K562 (cell line): Measurements from ENCODE around the gene CMTM4. TPM values are rescaled to one million over a fixed set of nuclear protein-coding genes. Genes with fewer than 3 reads are reported as not detected.

ENCODE experiments used
- ATAC-seq: fragments of 200-7000 bp; cut with Tn5 transposase; 3 replicates; pipeline ENCODE4 v1.9.1; 2020; ENCODE audit warnings: moderate library complexity
- BruUV-seq: library from RNA; stranded (reverse); fragments of 400-500 nt; replicated peaks from 2 replicates; lab custom pipeline; 2021; lab: Mats Ljungman, UMichigan
- CTCF ChIA-PET: fragments of 300-600 bp; formaldehyde crosslinking; extraction: SDS; loops from one replicate; lab custom pipeline; 2021; ENCODE audit warnings: low intra/inter-chr PET ratio; lab: Yijun Ruan, JAX
- POLR2A ChIA-PET: fragments of 300-600, 350-650 bp; sonication (Branson Sonifier 250); formaldehyde crosslinking; extraction: SDS; loops from one replicate; lab custom pipeline; 2021; ENCODE audit warnings: antibody characterized with exemption, inconsistent platforms; lab: Yijun Ruan, JAX
- DNase-seq, 4 experiments: peaks; one replicate each; pipeline versions ENCODE4 v3.0.0 to v3.0.0-alpha.2; 2011 to 2018; ENCODE audit warnings: low spot score in 3 of 4, mixed read lengths in 3 of 4; ENCODE audit errors: extremely low read depth in 1 of 4
- FAIRE-seq: peaks from 2 replicates; lab custom pipeline; 2011; peaks lifted over from hg19 to GRCh38; lab: Jason Lieb, UNC
- H2AFZ ChIP-seq: 2 replicates; pipeline ENCODE4 v1.6.0; 2011; ENCODE audit warnings: low read depth, low read length, control low read depth, inconsistent platforms
- H3K27ac ChIP-seq: fragments of 200-600 bp; 3 replicates; pipeline ENCODE4 v1.8.0; 2011; ENCODE audit warnings: low read depth, mild to moderate bottlenecking, control low read depth, inconsistent platforms, low read length, moderate library complexity, mixed read lengths; ENCODE audit errors: extremely low read depth
- H3K27me3 ChIP-seq, 2 experiments: fragments of 300-600 bp in 1 of 2; 2 replicates in 1 of 2; 3 replicates in 1 of 2; pipeline versions ENCODE4 v1.6.0 to v1.8.0; 2011; ENCODE audit warnings: inconsistent platforms in 2 of 2, low read length in 2 of 2, mild to moderate bottlenecking in 1 of 2, mixed read lengths in 1 of 2, moderate library complexity in 1 of 2; ENCODE audit not compliant: control insufficient read depth in 2 of 2, insufficient read depth in 2 of 2
- H3K36me3 ChIP-seq: fragments of 300-600 bp; 3 replicates; pipeline ENCODE4 v1.8.0; 2011; ENCODE audit warnings: mild to moderate bottlenecking, low read length, inconsistent platforms; ENCODE audit not compliant: control insufficient read depth, insufficient read depth
- H3K4me1 ChIP-seq, 2 experiments: fragments of 200-600 bp in 1 of 2; replicated peaks in 1 of 2; 2 replicates in 1 of 2; 3 replicates in 1 of 2; pipeline versions ENCODE4 v1.5.1 to v1.8.0; 2011; ENCODE audit warnings: inconsistent platforms in 2 of 2, low read length in 2 of 2, mild to moderate bottlenecking in 1 of 2, mixed read lengths in 1 of 2, moderate library complexity in 1 of 2; ENCODE audit not compliant: control insufficient read depth in 2 of 2, insufficient read depth in 2 of 2
- H3K4me2 ChIP-seq: 2 replicates; pipeline ENCODE4 v1.6.1; 2011; ENCODE audit warnings: low read length, control low read depth, inconsistent platforms, mixed read lengths; ENCODE audit not compliant: insufficient read depth
- H3K4me3 ChIP-seq: fragments of 200-600 bp; sonication (generic), shearing (Covaris generic); 2 replicates; pipeline ENCODE4 v1.5.1; 2016; ENCODE audit warnings: control low read depth, inconsistent platforms
- H3K79me2 ChIP-seq: fragments of 200-600 bp; 3 replicates; pipeline ENCODE4 v1.8.0; 2011; ENCODE audit warnings: low read length, inconsistent platforms; ENCODE audit not compliant: control insufficient read depth, insufficient read depth
- H3K9ac ChIP-seq, 2 experiments: 2 replicates each; pipeline versions ENCODE4 v1.6.0 to v1.6.1; 2011; ENCODE audit warnings: low read depth in 2 of 2, low read length in 2 of 2, control low read depth in 1 of 2, inconsistent platforms in 1 of 2, mild to moderate bottlenecking in 1 of 2, mixed read lengths in 1 of 2; ENCODE audit not compliant: insufficient read depth in 1 of 2
- H3K9me1 ChIP-seq: one replicate; pipeline ENCODE4 v1.6.0; 2011; ENCODE audit warnings: inconsistent platforms, mild to moderate bottlenecking, low read length, moderate library complexity; ENCODE audit not compliant: control insufficient read depth, insufficient read depth
- H3K9me3 ChIP-seq: replicated peaks from 2 replicates; pipeline ENCODE4 v1.5.1; 2011; ENCODE audit warnings: low read depth, low read length, inconsistent platforms; ENCODE audit not compliant: control insufficient read depth, insufficient read depth
- H4K20me1 ChIP-seq: replicated peaks from 2 replicates; pipeline ENCODE4 v1.6.1; 2011; ENCODE audit warnings: low read length, inconsistent platforms, mixed read lengths; ENCODE audit not compliant: control insufficient read depth, insufficient read depth
- GMEB1 ChIP-seq: fragments of 250-450 bp; sonication (Bioruptor Pico); IDR thresholded peaks from 2 replicates; pipeline ENCODE4 v1.4.0; 2020; ENCODE audit warnings: mild to moderate bottlenecking
- HDAC2 ChIP-seq: fragments of 450-650 bp; IDR thresholded peaks from 2 replicates; pipeline ENCODE4 v1.6.1; 2016; ENCODE audit warnings: mild to moderate bottlenecking
- MLX ChIP-seq, 2 experiments: fragments of 450-650 bp in 1 of 2; sonication (generic) in 1 of 2; formaldehyde crosslinking; conservative IDR thresholded peaks; 2 replicates each; pipeline versions ENCODE4 v1.4.0 to v1.8.1; 2020 to 2022; ENCODE audit warnings: mild to moderate bottlenecking in 1 of 2, missing genetic modification reagents in 1 of 2
- MXI1 ChIP-seq: IDR thresholded peaks from 2 replicates; pipeline ENCODE4 v1.6.1; 2011; ENCODE audit warnings: low read depth, mild to moderate bottlenecking, improper control_type of control experiment, low read length
- POLR2G ChIP-seq: fragments of 200-400 bp; formaldehyde crosslinking; IDR thresholded peaks from 2 replicates; pipeline ENCODE4 v1.6.1; 2017; ENCODE audit warnings: low read depth, mild to moderate bottlenecking, antibody characterized with exemption, low read length, moderate library complexity
- RFX5 ChIP-seq: IDR thresholded peaks from 2 replicates; pipeline ENCODE4 v1.6.1; 2011; ENCODE audit warnings: low read depth, mild to moderate bottlenecking, improper control_type of control experiment, low read length
- SRSF9 ChIP-seq: fragments of 200-400 bp; formaldehyde crosslinking; IDR thresholded peaks from 2 replicates; pipeline ENCODE4 v1.6.1; 2017; ENCODE audit warnings: low read depth, low read length, borderline replicate concordance
- STAT5A ChIP-seq: IDR thresholded peaks from 2 replicates; pipeline ENCODE4 v1.6.1; 2012; ENCODE audit warnings: low read length, inconsistent platforms, borderline replicate concordance
- TOE1 ChIP-seq, 2 experiments: fragments of 450-650 bp in 1 of 2; sonication (generic) in 1 of 2; formaldehyde crosslinking in 1 of 2; IDR thresholded peaks; 2 replicates each; pipeline versions ENCODE4 v1.7.1 to v1.8.0; 2016 to 2022; ENCODE audit warnings: borderline replicate concordance in 2 of 2, mild to moderate bottlenecking in 2 of 2, antibody characterized with exemption in 1 of 2, inconsistent platforms in 1 of 2, low read depth in 1 of 2, missing genetic modification reagents in 1 of 2, moderate library complexity in 1 of 2
- WGBS: fragments of 100-300 bp; shearing (Covaris generic); methylation state at CpG from one replicate; pipeline ENCODE4 v1.1.6; 2016; ENCODE audit warnings: low coverage, mixed read lengths; ENCODE audit not compliant: insufficient coverage; ENCODE audit errors: missing lambda C conversion rate; 5-methylcytosine and 5-hydroxymethylcytosine counted together
- in situ Hi-C: fragments of 300-500 bp; cut with MboI; formaldehyde crosslinking; loops from 4 replicates; pipeline ENCODE4 v1.15.0; 2018; ENCODE audit warnings: inconsistent platforms, mixed read lengths
- intact Hi-C: fragments of 100-400 bp; cut with micrococcal nuclease; formaldehyde crosslinking; loops from 2 replicates; pipeline ENCODE4 v1.14.2; 2022
- polyA plus RNA-seq, 8 experiments: library from polyadenylated mRNA; depleted of rRNA in 4 of 8; stranded (reverse) in 5 of 8; unstranded in 3 of 8; fragments of >200 nt; fragmentation: Nextera tagmentation in 2 of 8; fragmentation: Illumina TruSeq in 1 of 8; extraction: Ambion mirVana in 2 of 8; extraction: Trizol in 1 of 8; gene quantifications; 2 replicates each; pipeline versions ENCODE4 v1.2.1 to v1.2.3, GENCODE V29; 2011 to 2014; ENCODE audit warnings: inconsistent platforms in 1 of 8, missing spikeins in 1 of 8
- total RNA-seq, 7 experiments: library from RNA; depleted of rRNA in 6 of 7; stranded (reverse); fragments of >200 nt in 6 of 7; fragmentation: Illumina TruSeq in 2 of 7; extraction: Trizol in 2 of 7; gene quantifications; 2 replicates each; pipeline versions ENCODE4 v1.2.1 to v1.2.3, GENCODE V29; 2011 to 2021; ENCODE audit warnings: low replicate concordance in 1 of 7

Gene CMTM4
- total and polyA plus RNA-seq, 9 of the 15 experiments (the other 6 are each of a cell fraction or from before 2014, with no cell fraction given) = 2.0 to 21.3 (median 12.5) TPM

- WGBS = 84% methylated on average over 13 of the region's 14 CpGs
- no peak overlapping the region for H2AFZ ChIP-seq
- no TSS peak for BruUV-seq
- TF ChIP-seq POLR2G (peak; percentile 35; the same call in 1 of the 2 replicates), HDAC2 (no peak), TOE1 (IDR thresholded peaks at IDR 0.05; ENCODE audit: borderline replicate concordance) (no peak), TOE1 (CRISPR knock-in tag; IDR thresholded peaks at IDR 0.05; ENCODE audit: borderline replicate concordance, low read depth) (no peak), RFX5 (no peak), STAT5A (no peak), GMEB1 (CRISPR knock-in tag) (no peak), MXI1 (no peak), MLX (CRISPR knock-in tag; conservative IDR thresholded peaks at IDR 0.05) (no peak), SRSF9 (no peak)
- no peaks in the 10 kb centered on the region for H3K27me3 ChIP-seq
- H3K4me2 ChIP-seq = no peak overlapping the region
- in situ Hi-C loops = no loop called here
- H3K79me2 ChIP-seq = peaks cover 12% of the 10 kb centered on the region
- ATAC-seq = no peak
- no peak for FAIRE-seq
- peak overlapping the region in 1 of 2 experiments; percentile 45; a peak in 2 of 4 replicates for H3K9ac ChIP-seq
- H3K4me1 ChIP-seq = peaks cover 19 to 36% of the 10 kb centered on the region in 2 experiments
- H3K4me3 ChIP-seq = no peak overlapping the region
- no peaks in the 10 kb centered on the region for H3K9me1 ChIP-seq
- DNase-seq = no peak
- H3K27ac ChIP-seq = no peak overlapping the region
- H4K20me1 ChIP-seq = peaks cover 4% of the 10 kb centered on the region; the same call in 1 of the 2 replicates
- ChIA-PET CTCF (interaction anchor here (0.7 kb wide), 1 partner anchor 258 kb away, joined by 3 read pairs; no protein-coding TSS in a partner anchor), POLR2A (interaction anchor here (0.9 to 1.6 kb wide), 4 partner anchors 10 to 25 kb away, joined by 3 to 5 read pairs (median 4); no protein-coding TSS in a partner anchor)
- intact Hi-C loops = no loop called here
- no peaks in the 10 kb centered on the region for H3K9me3 ChIP-seq
- peaks cover 79% of the 10 kb centered on the region; the same call in 2 of the 3 replicates for H3K36me3 ChIP-seq
These were observed 86.3 kb downstream of the CMTM4 start for GRCh38 chr16:66610111-66610820.
